ENCODE measurements around the gene FPGS. TPM values are rescaled to one million over a fixed set of nuclear protein-coding genes. Genes with fewer than 3 reads are reported as not detected.
A peak's percentile ranks its signal among the peaks of the same experiment; 100 is the strongest.

The FPGS gene
- total RNA-seq, 4 donors from 2014 or later, result 38.2 to 52.0 (median 47.0) TPM

- peaks cover 21 to 86% (median 24%) of the 10 kb centered on the region in 3 donors for H3K36me3 ChIP-seq
- H3K4me1 ChIP-seq, result no peaks in the 10 kb centered on the region
- H3K4me3 ChIP-seq, result no peak overlapping the region
- no peaks in the 10 kb centered on the region for H3K27me3 ChIP-seq
- H3K27ac ChIP-seq, result no peak overlapping the region
- intact Hi-C loops (cut with DNase I), result no loop called here
- H3K9me3 ChIP-seq, result no peaks in the 10 kb centered on the region
- WGBS, 2 donors, result 89 to 92% methylated on average over 3 to 5 of the region's 17 CpGs
- TF ChIP-seq CTCF (IDR thresholded peaks at IDR 0.05) (no peak), POLR2A (IDR thresholded peaks at IDR 0.05) (no peak)
- DNase-seq, result no peak
These were observed 15.3 kb downstream of the FPGS start for GRCh38 chr9:127817881-127818434.

GRCh38 chr9:127818574-127818973 is 15.9 kb downstream of the FPGS start:
- intact Hi-C loops (cut with DNase I), result no loop called here
- Histone ChIP-seq H3K27me3 (no peaks in the 10 kb centered on the region), H3K36me3 (peaks cover 14 to 79% (median 19%) of the 10 kb centered on the region in 3 donors), H3K4me3 (no peak overlapping the region), H3K27ac (no peak overlapping the region), H3K4me1 (no peaks in the 10 kb centered on the region), H3K9me3 (no peaks in the 10 kb centered on the region)
- no peak for DNase-seq
- no peak for TF ChIP-seq CTCF (IDR thresholded peaks at IDR 0.05)
- no peak for TF ChIP-seq POLR2A (IDR thresholded peaks at IDR 0.05)
- WGBS, 2 donors, result 87 to 89% methylated on average over 6 to 9 of the region's 11 CpGs

GRCh38 chr9:127822108-127822507 is 19.4 kb downstream of the FPGS start:
- H3K9me3 ChIP-seq, result no peaks in the 10 kb centered on the region
- TF ChIP-seq CTCF (IDR thresholded peaks at IDR 0.05), result no peak
- no peak for TF ChIP-seq POLR2A (IDR thresholded peaks at IDR 0.05)
- no peak overlapping the region for H3K27ac ChIP-seq
- intact Hi-C loops (cut with DNase I), result no loop called here
- 66 to 68% methylated on average over 4 of the region's 4 CpGs for WGBS, 2 donors
- peaks cover 6 to 22% (median 8%) of the 10 kb centered on the region in 3 donors for H3K4me1 ChIP-seq
- H3K4me3 ChIP-seq, result no peak overlapping the region
- peaks cover 3 to 70% (median 13%) of the 10 kb centered on the region in 3 donors for H3K36me3 ChIP-seq
- no peak for DNase-seq
- H3K27me3 ChIP-seq, result peaks cover 0 to 15% (median 0%) of the 10 kb centered on the region in 4 donors

GRCh38 chr9:127825319-127826051 is 22.8 kb downstream of the FPGS start:
- no peak for DNase-seq
- WGBS, 2 donors, result 38 to 70% methylated on average over 7 to 38 of the region's 42 CpGs

More at GRCh38 chr9:127825319-127826051, 22.8 kb downstream of the FPGS start:
- no peaks in the 10 kb centered on the region for H3K9me3 ChIP-seq
- TF ChIP-seq POLR2A (IDR thresholded peaks at IDR 0.05) (no peak), CTCF (IDR thresholded peaks at IDR 0.05) (peak in 5 of 6 experiments; percentile 11 to 44 (median 18))
- H3K27me3 ChIP-seq, result peaks cover 0 to 15% (median 0%) of the 10 kb centered on the region in 4 donors
- H3K36me3 ChIP-seq, result peaks cover 3 to 36% (median 4%) of the 10 kb centered on the region in 3 donors
- H3K4me3 ChIP-seq, result peak overlapping the region in 1 of 4 donors; percentile 12
- intact Hi-C loops (cut with DNase I), result no loop called here
- peak overlapping the region in 1 of 4 donors; percentile 18 for H3K27ac ChIP-seq
- peaks cover 15 to 51% (median 34%) of the 10 kb centered on the region in 3 donors for H3K4me1 ChIP-seq
